Lung (tissue), 12 donors: ENCODE measurements around the gene L3MBTL3. TPM values are rescaled to one million over a fixed set of nuclear protein-coding genes. Genes with fewer than 3 reads are reported as not detected.

ENCODE experiments used
- ATAC-seq: fragments of 200-7000 bp; cut with Tn5 transposase; one replicate; pipeline ENCODE4 v1.9.1; 2020; ENCODE audit warnings: moderate number of reproducible peaks; ENCODE audit not compliant: insufficient read depth, low FRiP score
- DNase-seq, 3 donors: peaks; one replicate each; pipeline ENCODE4 v3.0.0-alpha.2; 2013 to 2017
- H3K27ac ChIP-seq, 2 donors: one replicate each; pipeline ENCODE4 v1.5.1; 2013; ENCODE audit warnings: mild to moderate bottlenecking in 2 of 2, moderate library complexity in 2 of 2, control low read depth in 1 of 2, inconsistent platforms in 1 of 2, low read depth in 1 of 2, low read length in 1 of 2
- H3K27me3 ChIP-seq, 3 donors: one replicate each; pipeline ENCODE4 v1.5.1; 2013; ENCODE audit warnings: low read length in 2 of 3; ENCODE audit not compliant: control insufficient read depth in 3 of 3, insufficient read depth in 3 of 3
- H3K36me3 ChIP-seq, 4 donors: one replicate each; pipeline ENCODE4 v1.5.1; 2013; ENCODE audit warnings: low read length in 4 of 4, mild to moderate bottlenecking in 1 of 4, moderate library complexity in 1 of 4; ENCODE audit not compliant: control insufficient read depth in 4 of 4, insufficient read depth in 4 of 4
- H3K4me1 ChIP-seq, 5 donors: one replicate each; pipeline ENCODE4 v1.5.1; 2013; ENCODE audit warnings: low read length in 5 of 5, mild to moderate bottlenecking in 2 of 5, moderate library complexity in 1 of 5; ENCODE audit not compliant: control insufficient read depth in 5 of 5, insufficient read depth in 5 of 5
- H3K4me3 ChIP-seq: one replicate; pipeline ENCODE4 v1.5.1; 2013; ENCODE audit warnings: mild to moderate bottlenecking, control low read depth, moderate library complexity
- H3K9ac ChIP-seq, 2 donors: one replicate each; pipeline ENCODE4 v1.5.1; 2013; ENCODE audit warnings: low read length in 2 of 2, control low read depth in 1 of 2; ENCODE audit not compliant: insufficient read depth in 1 of 2
- H3K9me3 ChIP-seq, 4 donors: one replicate each; pipeline ENCODE4 v1.5.1; 2013; ENCODE audit warnings: low read length in 3 of 4, mild to moderate bottlenecking in 1 of 4, moderate library complexity in 1 of 4; ENCODE audit not compliant: control insufficient read depth in 4 of 4, insufficient read depth in 3 of 4
- WGBS, 2 donors: extraction: QIAGEN DNeasy Blood & Tissue Kit; methylation state at CpG; one replicate each; pipeline ENCODE4 v1.1.7; 2013; 5-methylcytosine and 5-hydroxymethylcytosine counted together
- polyA plus RNA-seq, 2 donors: library from polyadenylated mRNA; stranded (reverse); fragments of 200-250 nt; gene quantifications; one replicate each; pipeline ENCODE4 v1.2.1, GENCODE V29; 2013
- total RNA-seq, 2 donors: library from RNA; depleted of rRNA in 1 of 2; stranded (reverse); fragments of >200 nt in 1 of 2; gene quantifications; one replicate each; pipeline ENCODE4 v1.2.1, GENCODE V29; 2014 to 2021
- TF ChIP-seq, protein P1 (sequence below): IDR thresholded peaks from 2 replicates; pipeline ENCODE4 v1.5.1; 2012; ENCODE audit warnings: mild to moderate bottlenecking; ENCODE audit errors: control extremely low read depth, extremely low read depth
- donor health status: control.
- donor health status: control.
- donor health status: Bipolar disorder and iron deficiency.
- donor health status: healthy.
- donor health status: DM: yes; HTN: yes; CAD: no.

Gene L3MBTL3
- total and polyA plus RNA-seq, 4 donors, result 2.0 to 15.9 (median 3.7) TPM

DNA sequence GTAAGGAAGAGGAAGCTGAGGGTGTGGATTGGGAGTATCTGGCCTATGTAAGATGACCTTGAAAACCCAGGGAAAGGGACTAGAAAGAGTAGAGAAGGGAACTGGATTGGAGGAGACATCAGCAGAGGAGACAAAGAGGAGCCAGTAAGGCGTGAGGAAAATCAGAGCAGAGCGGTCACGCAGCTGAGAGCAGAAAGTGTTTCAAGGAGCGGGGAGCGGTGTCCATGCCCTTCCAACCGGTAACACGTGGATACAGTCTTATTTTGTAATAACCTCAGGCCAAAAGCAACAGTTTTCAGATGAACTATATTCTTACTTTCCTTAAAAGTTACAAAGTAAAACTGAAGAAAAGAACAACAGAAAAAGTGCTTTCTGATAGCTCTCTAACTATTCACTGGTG lies 36.3 kb downstream of the L3MBTL3 start:
- TF ChIP-seq, protein P1, sequence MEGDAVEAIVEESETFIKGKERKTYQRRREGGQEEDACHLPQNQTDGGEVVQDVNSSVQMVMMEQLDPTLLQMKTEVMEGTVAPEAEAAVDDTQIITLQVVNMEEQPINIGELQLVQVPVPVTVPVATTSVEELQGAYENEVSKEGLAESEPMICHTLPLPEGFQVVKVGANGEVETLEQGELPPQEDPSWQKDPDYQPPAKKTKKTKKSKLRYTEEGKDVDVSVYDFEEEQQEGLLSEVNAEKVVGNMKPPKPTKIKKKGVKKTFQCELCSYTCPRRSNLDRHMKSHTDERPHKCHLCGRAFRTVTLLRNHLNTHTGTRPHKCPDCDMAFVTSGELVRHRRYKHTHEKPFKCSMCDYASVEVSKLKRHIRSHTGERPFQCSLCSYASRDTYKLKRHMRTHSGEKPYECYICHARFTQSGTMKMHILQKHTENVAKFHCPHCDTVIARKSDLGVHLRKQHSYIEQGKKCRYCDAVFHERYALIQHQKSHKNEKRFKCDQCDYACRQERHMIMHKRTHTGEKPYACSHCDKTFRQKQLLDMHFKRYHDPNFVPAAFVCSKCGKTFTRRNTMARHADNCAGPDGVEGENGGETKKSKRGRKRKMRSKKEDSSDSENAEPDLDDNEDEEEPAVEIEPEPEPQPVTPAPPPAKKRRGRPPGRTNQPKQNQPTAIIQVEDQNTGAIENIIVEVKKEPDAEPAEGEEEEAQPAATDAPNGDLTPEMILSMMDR, result no peak
- 96 to 97% methylated on average over 7 of the region's 7 CpGs for WGBS, 2 donors
- DNase-seq (no peak), ATAC-seq (no peak)
- Histone ChIP-seq H3K9me3 (peaks cover 0 to 2% (median 0%) of the 10 kb centered on the region in 4 donors), H3K4me1 (no peaks in the 10 kb centered on the region), H3K9ac (no peak overlapping the region), H3K27me3 (peaks cover 0 to 2% (median 0%) of the 10 kb centered on the region in 3 donors), H3K4me3 (no peak overlapping the region), H3K36me3 (peaks cover 9 to 22% (median 19%) of the 10 kb centered on the region in 4 donors), H3K27ac (no peak overlapping the region)

DNA sequence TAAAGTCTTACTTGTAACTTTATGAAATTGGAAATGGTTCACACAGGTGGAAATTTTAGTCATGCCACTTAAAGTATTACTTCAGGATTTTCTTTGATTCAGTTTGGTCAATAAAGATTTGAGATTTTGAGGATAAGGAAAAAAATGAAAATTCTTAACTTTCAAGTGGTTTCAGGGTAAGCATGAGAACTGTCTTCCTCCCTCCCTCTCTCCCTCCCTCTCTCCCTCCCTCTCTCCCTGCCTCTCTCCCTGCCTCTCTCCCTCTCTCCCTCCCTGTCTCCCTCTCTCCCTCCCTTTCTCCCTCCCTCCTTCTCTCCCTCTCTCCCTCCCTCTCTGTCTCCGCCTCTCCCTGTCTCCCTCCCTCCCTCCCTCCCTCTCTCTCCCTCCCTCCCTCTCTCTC lies 36.9 kb downstream of the L3MBTL3 start:
- Histone ChIP-seq H3K4me1 (no peaks in the 10 kb centered on the region), H3K27me3 (peaks cover 0 to 2% (median 0%) of the 10 kb centered on the region in 3 donors), H3K27ac (no peak overlapping the region), H3K9me3 (peaks cover 0 to 2% (median 0%) of the 10 kb centered on the region in 4 donors), H3K4me3 (no peak overlapping the region), H3K9ac (no peak overlapping the region), H3K36me3 (peaks cover 9 to 21% (median 17%) of the 10 kb centered on the region in 4 donors)
- DNase-seq (no peak), ATAC-seq (no peak)
- WGBS, 2 donors, result no CpG with 5 or more reads among the region's 1 CpG
- TF ChIP-seq, protein P1, result no peak

DNA sequence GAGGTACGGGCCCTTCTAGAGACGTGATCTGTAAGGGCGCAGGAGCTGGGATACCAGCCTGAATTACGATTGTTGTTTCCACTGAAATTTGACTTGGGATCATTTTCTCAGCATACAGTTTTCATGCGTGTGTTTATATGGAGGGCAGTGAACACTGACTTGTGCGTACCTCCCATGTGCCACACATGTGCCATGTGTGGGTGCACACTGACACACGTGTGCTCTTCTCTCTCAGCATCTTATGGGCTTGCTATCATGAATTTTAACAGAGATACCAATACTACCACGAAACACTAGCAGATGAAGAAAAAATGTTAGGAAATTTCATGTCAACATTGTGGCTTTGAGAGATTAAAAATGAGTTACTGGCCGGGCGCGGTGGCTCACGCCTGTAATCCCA lies 39.1 kb downstream of the L3MBTL3 start:
- Histone ChIP-seq H3K36me3 (peaks cover 6 to 16% (median 11%) of the 10 kb centered on the region in 4 donors), H3K4me1 (no peaks in the 10 kb centered on the region), H3K27me3 (no peaks in the 10 kb centered on the region), H3K9ac (no peak overlapping the region), H3K4me3 (no peak overlapping the region), H3K9me3 (peaks cover 0 to 3% (median 0%) of the 10 kb centered on the region in 4 donors), H3K27ac (no peak overlapping the region)
- no peak for DNase-seq
- no peak for ATAC-seq
- TF ChIP-seq, protein P1, result no peak
- WGBS, 2 donors, result 99% methylated on average over 12 of the region's 12 CpGs

DNA sequence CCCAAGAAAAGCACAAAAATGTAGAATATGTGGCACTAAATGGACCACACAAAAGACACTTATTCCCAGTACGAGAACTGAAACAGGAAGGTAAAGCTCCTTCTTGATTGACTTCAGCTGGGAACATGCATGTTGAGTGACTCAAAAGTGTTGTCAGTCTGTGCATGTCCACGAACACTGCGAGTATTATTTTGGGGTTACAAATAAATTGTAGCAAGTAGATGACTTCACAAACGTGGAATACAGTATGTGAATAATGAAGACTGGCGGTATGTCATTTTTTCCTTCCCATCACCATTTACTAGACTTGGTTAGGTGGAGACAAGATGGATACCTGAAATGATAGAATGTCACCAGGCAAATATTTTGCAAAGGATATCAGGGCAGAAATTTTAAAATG lies 45.4 kb downstream of the L3MBTL3 start:
- no peak overlapping the region for H3K27ac ChIP-seq
- no peak overlapping the region for H3K9ac ChIP-seq
- peaks cover 0 to 2% (median 0%) of the 10 kb centered on the region in 4 donors for H3K9me3 ChIP-seq
- ATAC-seq (no peak), DNase-seq (no peak)
- WGBS, 2 donors, result 92 to 93% methylated on average over 5 of the region's 5 CpGs
- no peaks in the 10 kb centered on the region for H3K4me1 ChIP-seq
- TF ChIP-seq, protein P1, result no peak
- no peak overlapping the region for H3K4me3 ChIP-seq
- peaks cover 0 to 8% (median 5%) of the 10 kb centered on the region in 4 donors for H3K36me3 ChIP-seq
- H3K27me3 ChIP-seq, result no peaks in the 10 kb centered on the region
